WI38 (cell line): Measurements from ENCODE around the gene PRSS12.
"Not testable (repeated sequence)": the region's sequence is repeated elsewhere in the genome, so short reads cannot be mapped to it uniquely, and the experiment has no call there.

Experiments used
- H3K4me3 ChIP-seq: 2 replicates; pipeline ENCODE4 v1.5.1; 2011; ENCODE audit warnings: low read depth, mild to moderate bottlenecking, control low read depth, low read length
- CTCF ChIP-seq: IDR thresholded peaks from 2 replicates; pipeline ENCODE4 v1.5.1; 2012; ENCODE audit warnings: low read depth, mild to moderate bottlenecking, control low read depth, low read length

PRSS12 gene

GRCh38 chr4:118352843-118353533, at the start of gene PRSS12:
PRSS12 (minus strand) TSS chr4:118353003; CDS start chr4:118352720, 283 bp downstream.
- peak within 1 kb of the TSS; percentile 70 for H3K4me3 ChIP-seq
- peak; percentile 81 for TF ChIP-seq CTCF

- TF ChIP-seq CTCF: no peak
- H3K4me3 ChIP-seq: no peak overlapping the region
Measured at GRCh38 chr4:118400356-118400755, 47.6 kb upstream of the PRSS12 start.

GRCh38 chr4:118399883-118400282, 47.1 kb upstream of the PRSS12 start:
- H3K4me3 ChIP-seq: not testable (repeated sequence)

- TF ChIP-seq CTCF: no peak
- no peak overlapping the region for H3K4me3 ChIP-seq
Measured at GRCh38 chr4:118398226-118399090, 45.7 kb upstream of the PRSS12 start.

GRCh38 chr4:118397623-118397979, 44.8 kb upstream of the PRSS12 start:
- no peak for TF ChIP-seq CTCF
- H3K4me3 ChIP-seq: no peak overlapping the region

GRCh38 chr4:118396881-118397622, 44.2 kb upstream of the PRSS12 start:
- no peak for TF ChIP-seq CTCF
- H3K4me3 ChIP-seq: no peak overlapping the region

- no peak for TF ChIP-seq CTCF
- H3K4me3 ChIP-seq: no peak overlapping the region
Measured at GRCh38 chr4:118395057-118395644, 42.3 kb upstream of the PRSS12 start.

GRCh38 chr4:118392509-118392908, 39.7 kb upstream of the PRSS12 start:
- not testable (repeated sequence) for H3K4me3 ChIP-seq
